ENCODE data around the gene COBL. TPM values are rescaled to one million over a fixed set of nuclear protein-coding genes. Genes with fewer than 3 reads are reported as not detected.

COBL gene
- total and polyA plus RNA-seq, 2 of the 4 experiments (the other 2 are of a cell fraction) = under 0.01 TPM; not detected in 1

DNA sequence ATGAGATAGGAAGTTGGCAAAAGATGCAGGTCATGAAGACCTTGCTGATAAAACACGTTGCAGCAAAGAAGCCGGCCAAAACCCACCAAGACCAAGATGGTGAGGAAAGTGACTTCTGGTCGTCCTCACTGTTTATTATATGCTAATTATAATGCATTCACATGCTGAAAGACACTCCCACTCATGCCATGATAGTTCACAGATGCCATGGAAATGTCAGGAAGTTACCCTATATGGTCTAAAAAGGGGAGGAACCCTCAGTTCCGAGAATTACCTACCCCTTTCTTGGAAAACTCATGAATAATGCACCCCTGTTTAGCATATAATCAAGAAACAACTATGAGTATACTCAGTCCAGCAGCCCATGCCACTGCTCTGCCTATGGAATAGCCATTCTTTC is 331.5 kb downstream of the COBL start:
- Histone ChIP-seq H3K14ac (replicated peaks; ENCODE audit: low read depth, low read length) (no peak overlapping the region), H4K8ac (ENCODE audit: low read depth in 2 of 2, low read length in 2 of 2) (no peak overlapping the region), H3K4me2 (ENCODE audit: low read depth, low read length) (no peak overlapping the region), H3K18ac (ENCODE audit: low read depth, low read length) (no peak overlapping the region), H2BK20ac (ENCODE audit: low read depth, low read length) (no peak overlapping the region), H2BK15ac (ENCODE audit: low read depth, low read length) (no peak overlapping the region), H3K4me3 (ENCODE audit: insufficient read depth, low read depth, low read length) (no peak overlapping the region), H3K4ac (ENCODE audit: low read depth, low read length) (no peak overlapping the region), H3K36me3 (ENCODE audit: control insufficient read depth, insufficient read depth, low read length) (no peaks in the 10 kb centered on the region), H3K4me1 (ENCODE audit: control insufficient read depth, insufficient read depth, low read length) (no peaks in the 10 kb centered on the region), H2AK5ac (ENCODE audit: low read depth, low read length) (no peak overlapping the region), H4K5ac (ENCODE audit: low read depth, low read length) (no peak overlapping the region), H2BK120ac (ENCODE audit: low read depth, low read length) (no peak overlapping the region), H3K9me3 (ENCODE audit: control insufficient read depth, insufficient read depth, low read length) (no peaks in the 10 kb centered on the region), H3K27ac (ENCODE audit: insufficient read depth, low read length) (no peak overlapping the region), H2AK9ac (replicated peaks; ENCODE audit: low read depth, low read length, poor library complexity) (no peak overlapping the region), H2AFZ (replicated peaks; ENCODE audit: low read length, poor library complexity) (no peak overlapping the region), H4K91ac (ENCODE audit: insufficient read depth, low read depth, low read length) (no peak overlapping the region), H3K9ac (ENCODE audit: low read depth, low read length) (no peak overlapping the region), H3K79me1 (ENCODE audit: low read depth in 1 of 2, low read length in 2 of 2) (no peaks in the 10 kb centered on the region), H3K56ac (ENCODE audit: extremely low read depth, insufficient read depth, low read length) (no peak overlapping the region), H3K23ac (ENCODE audit: low read depth, low read length) (no peak overlapping the region), H3K27me3 (ENCODE audit: control insufficient read depth, insufficient read depth, low read length) (peaks cover 16% of the 10 kb centered on the region), H2BK5ac (ENCODE audit: low read depth, low read length, poor library complexity, severe bottlenecking) (no peak overlapping the region), H4K20me1 (ENCODE audit: insufficient read depth, low read length) (no peaks in the 10 kb centered on the region), H3K9me1 (ENCODE audit: insufficient read depth, low read length) (no peaks in the 10 kb centered on the region)
- TF ChIP-seq, protein P1, sequence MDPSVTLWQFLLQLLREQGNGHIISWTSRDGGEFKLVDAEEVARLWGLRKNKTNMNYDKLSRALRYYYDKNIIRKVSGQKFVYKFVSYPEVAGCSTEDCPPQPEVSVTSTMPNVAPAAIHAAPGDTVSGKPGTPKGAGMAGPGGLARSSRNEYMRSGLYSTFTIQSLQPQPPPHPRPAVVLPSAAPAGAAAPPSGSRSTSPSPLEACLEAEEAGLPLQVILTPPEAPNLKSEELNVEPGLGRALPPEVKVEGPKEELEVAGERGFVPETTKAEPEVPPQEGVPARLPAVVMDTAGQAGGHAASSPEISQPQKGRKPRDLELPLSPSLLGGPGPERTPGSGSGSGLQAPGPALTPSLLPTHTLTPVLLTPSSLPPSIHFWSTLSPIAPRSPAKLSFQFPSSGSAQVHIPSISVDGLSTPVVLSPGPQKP (IDR thresholded peaks at IDR 0.05; ENCODE audit: borderline replicate concordance, low read depth, low read length) = no peak
- TF ChIP-seq MAFK (IDR thresholded peaks at IDR 0.05; ENCODE audit: low read depth, low read length) (no peak), RAD21 (IDR thresholded peaks at IDR 0.05; ENCODE audit: low read length) (no peak), CHD1 (IDR thresholded peaks at IDR 0.05; ENCODE audit: low read depth, low read length) (no peak), SMC3 (IDR thresholded peaks at IDR 0.05; ENCODE audit: low read depth, low read length) (no peak), MXI1 (IDR thresholded peaks at IDR 0.05; ENCODE audit: borderline replicate concordance, low read depth, low read length) (no peak), RCOR1 (IDR thresholded peaks at IDR 0.05; ENCODE audit: insufficient replicate concordance, low read length) (no peak), MAZ (IDR thresholded peaks at IDR 0.05; ENCODE audit: borderline replicate concordance, low read depth, low read length) (no peak), FOS (IDR thresholded peaks at IDR 0.05; ENCODE audit: low read depth, low read length) (no peak), POLR2A (IDR thresholded peaks at IDR 0.05; ENCODE audit: low read depth, low read length) (no peak), RFX5 (IDR thresholded peaks at IDR 0.05; ENCODE audit: low read depth, low read length) (no peak), BHLHE40 (IDR thresholded peaks at IDR 0.05; ENCODE audit: low read depth, low read length) (no peak), NFE2L2 (IDR thresholded peaks at IDR 0.05; ENCODE audit: low read depth, low read length) (no peak), CEBPB (IDR thresholded peaks at IDR 0.05; ENCODE audit: low read depth, low read length) (no peak)
- TF ChIP-seq, protein P2, sequence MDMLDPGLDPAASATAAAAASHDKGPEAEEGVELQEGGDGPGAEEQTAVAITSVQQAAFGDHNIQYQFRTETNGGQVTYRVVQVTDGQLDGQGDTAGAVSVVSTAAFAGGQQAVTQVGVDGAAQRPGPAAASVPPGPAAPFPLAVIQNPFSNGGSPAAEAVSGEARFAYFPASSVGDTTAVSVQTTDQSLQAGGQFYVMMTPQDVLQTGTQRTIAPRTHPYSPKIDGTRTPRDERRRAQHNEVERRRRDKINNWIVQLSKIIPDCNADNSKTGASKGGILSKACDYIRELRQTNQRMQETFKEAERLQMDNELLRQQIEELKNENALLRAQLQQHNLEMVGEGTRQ (IDR thresholded peaks at IDR 0.05; ENCODE audit: low read depth, low read length) = no peak
- TF ChIP-seq, protein P3, sequence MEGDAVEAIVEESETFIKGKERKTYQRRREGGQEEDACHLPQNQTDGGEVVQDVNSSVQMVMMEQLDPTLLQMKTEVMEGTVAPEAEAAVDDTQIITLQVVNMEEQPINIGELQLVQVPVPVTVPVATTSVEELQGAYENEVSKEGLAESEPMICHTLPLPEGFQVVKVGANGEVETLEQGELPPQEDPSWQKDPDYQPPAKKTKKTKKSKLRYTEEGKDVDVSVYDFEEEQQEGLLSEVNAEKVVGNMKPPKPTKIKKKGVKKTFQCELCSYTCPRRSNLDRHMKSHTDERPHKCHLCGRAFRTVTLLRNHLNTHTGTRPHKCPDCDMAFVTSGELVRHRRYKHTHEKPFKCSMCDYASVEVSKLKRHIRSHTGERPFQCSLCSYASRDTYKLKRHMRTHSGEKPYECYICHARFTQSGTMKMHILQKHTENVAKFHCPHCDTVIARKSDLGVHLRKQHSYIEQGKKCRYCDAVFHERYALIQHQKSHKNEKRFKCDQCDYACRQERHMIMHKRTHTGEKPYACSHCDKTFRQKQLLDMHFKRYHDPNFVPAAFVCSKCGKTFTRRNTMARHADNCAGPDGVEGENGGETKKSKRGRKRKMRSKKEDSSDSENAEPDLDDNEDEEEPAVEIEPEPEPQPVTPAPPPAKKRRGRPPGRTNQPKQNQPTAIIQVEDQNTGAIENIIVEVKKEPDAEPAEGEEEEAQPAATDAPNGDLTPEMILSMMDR (conservative IDR thresholded peaks at IDR 0.05; ENCODE audit: low read depth, low read length) = no peak
- dilution Hi-C loops (cut with HindIII; ENCODE audit: low sequenced_read_pairs, unreplicated experiment) = no loop called here
- BruUV-seq (replicated peaks) = no TSS peak
- ChIA-PET POLR2A (ENCODE audit: unreplicated experiment) (no interaction called here), CTCF (no interaction called here)
- DNase-seq = no peak
- no peak for ATAC-seq (ENCODE audit: low read depth)
- no CpG with 5 or more reads among the region's 4 CpGs for WGBS, 2 experiments (ENCODE audit: extremely low coverage in 2 of 2, insufficient read length in 1 of 2)
- intact Hi-C loops (cut with micrococcal nuclease) = loop anchor here (10.0 kb wide), 1 partner anchor 500 kb away; no protein-coding TSS in a partner anchor
- in situ Hi-C loops (cut with MboI; ENCODE audit: low sequenced_read_pairs) = no loop called here

All from IMR-90 (cell line).